ENCODE results near the gene GOLGA3. TPM values are rescaled to one million over a fixed set of nuclear protein-coding genes. Genes with fewer than 3 reads are reported as not detected.

GOLGA3 gene
- polyA plus RNA-seq, 1 experiment: 22.6 TPM

GRCh38 chr12:132789099-132789471 lies 39.6 kb downstream of the GOLGA3 start:
- no peaks in the 10 kb centered on the region for H3K27me3 ChIP-seq (ENCODE audit: control insufficient read depth, insufficient read depth, low read length)
- no peak for TF ChIP-seq CTCF (IDR thresholded peaks at IDR 0.05; ENCODE audit: low read depth, low read length)
- ChIA-PET POLR2A (no interaction called here), CTCF (no interaction called here)
- no peak overlapping the region for H3K27ac ChIP-seq (ENCODE audit: low read depth, low read length)
- H3K4me3 ChIP-seq (ENCODE audit: low read depth, low read length): no peak overlapping the region
- no peak for DNase-seq (ENCODE audit: low read depth, low spot score)
- H3K9me3 ChIP-seq (ENCODE audit: control insufficient read depth, insufficient read depth, low read length): peaks cover 13% of the 10 kb centered on the region; the same call in 1 of the 2 replicates

GRCh38 chr12:132788375-132789098 lies 40.1 kb downstream of the GOLGA3 start:
- H3K27me3 ChIP-seq (ENCODE audit: control insufficient read depth, insufficient read depth, low read length): no peaks in the 10 kb centered on the region
- ChIA-PET POLR2A (no interaction called here), CTCF (no interaction called here)
- no peak for TF ChIP-seq CTCF (IDR thresholded peaks at IDR 0.05; ENCODE audit: low read depth, low read length)
- no peak overlapping the region for H3K27ac ChIP-seq (ENCODE audit: low read depth, low read length)
- H3K4me3 ChIP-seq (ENCODE audit: low read depth, low read length): no peak overlapping the region
- DNase-seq (ENCODE audit: low read depth, low spot score): no peak
- peaks cover 13% of the 10 kb centered on the region; the same call in 1 of the 2 replicates for H3K9me3 ChIP-seq (ENCODE audit: control insufficient read depth, insufficient read depth, low read length)

GRCh38 chr12:132787877-132788276 lies 40.8 kb downstream of the GOLGA3 start:
- no peak overlapping the region for H3K4me3 ChIP-seq (ENCODE audit: low read depth, low read length)
- no peak overlapping the region for H3K27ac ChIP-seq (ENCODE audit: low read depth, low read length)
- H3K9me3 ChIP-seq (ENCODE audit: control insufficient read depth, insufficient read depth, low read length): peaks cover 13% of the 10 kb centered on the region; the same call in 1 of the 2 replicates
- no peak for DNase-seq (ENCODE audit: low read depth, low spot score)
- H3K27me3 ChIP-seq (ENCODE audit: control insufficient read depth, insufficient read depth, low read length): no peaks in the 10 kb centered on the region
- no peak for TF ChIP-seq CTCF (IDR thresholded peaks at IDR 0.05; ENCODE audit: low read depth, low read length)
- ChIA-PET CTCF (no interaction called here), POLR2A (no interaction called here)

- no peak overlapping the region for H3K4me3 ChIP-seq (ENCODE audit: low read depth, low read length)
- no peak for DNase-seq (ENCODE audit: low read depth, low spot score)
- ChIA-PET POLR2A (interaction anchor here (0.7 kb wide), 1 partner anchor 131 kb away, joined by 3 read pairs; no protein-coding TSS in a partner anchor), CTCF (no interaction called here)
- H3K9me3 ChIP-seq (ENCODE audit: control insufficient read depth, insufficient read depth, low read length): peaks cover 4% of the 10 kb centered on the region; the same call in 1 of the 2 replicates
- no peak overlapping the region for H3K27ac ChIP-seq (ENCODE audit: low read depth, low read length)
- TF ChIP-seq CTCF (IDR thresholded peaks at IDR 0.05; ENCODE audit: low read depth, low read length): no peak
- no peaks in the 10 kb centered on the region for H3K27me3 ChIP-seq (ENCODE audit: control insufficient read depth, insufficient read depth, low read length)
Measured at GRCh38 chr12:132786192-132786591, 42.5 kb downstream of the GOLGA3 start.

GRCh38 chr12:132784580-132784979 lies 44.1 kb downstream of the GOLGA3 start:
- no peak for TF ChIP-seq CTCF (IDR thresholded peaks at IDR 0.05; ENCODE audit: low read depth, low read length)

More at GRCh38 chr12:132784580-132784979, 44.1 kb downstream of the GOLGA3 start:
- Histone ChIP-seq H3K27me3 (ENCODE audit: control insufficient read depth, insufficient read depth, low read length) (no peaks in the 10 kb centered on the region), H3K27ac (ENCODE audit: low read depth, low read length) (no peak overlapping the region), H3K9me3 (ENCODE audit: control insufficient read depth, insufficient read depth, low read length) (peaks cover 4% of the 10 kb centered on the region; the same call in 1 of the 2 replicates), H3K4me3 (ENCODE audit: low read depth, low read length) (no peak overlapping the region)
- DNase-seq (ENCODE audit: low read depth, low spot score): no peak
- ChIA-PET POLR2A (no interaction called here), CTCF (no interaction called here)
